Activated T-cell treated with anti-CD3 and anti-CD28 coated beads for 1 hour (primary cell): ENCODE measurements around the gene SOX6.
"Not testable (repeated sequence)": the region's sequence is repeated elsewhere in the genome, so short reads cannot be mapped to it uniquely, and the experiment has no call there.

Experiments
- DNase-seq: peaks from one replicate; pipeline ENCODE4 v3.0.0-alpha.2; 2020; ENCODE audit warnings: low read depth

Gene SOX6

DNA sequence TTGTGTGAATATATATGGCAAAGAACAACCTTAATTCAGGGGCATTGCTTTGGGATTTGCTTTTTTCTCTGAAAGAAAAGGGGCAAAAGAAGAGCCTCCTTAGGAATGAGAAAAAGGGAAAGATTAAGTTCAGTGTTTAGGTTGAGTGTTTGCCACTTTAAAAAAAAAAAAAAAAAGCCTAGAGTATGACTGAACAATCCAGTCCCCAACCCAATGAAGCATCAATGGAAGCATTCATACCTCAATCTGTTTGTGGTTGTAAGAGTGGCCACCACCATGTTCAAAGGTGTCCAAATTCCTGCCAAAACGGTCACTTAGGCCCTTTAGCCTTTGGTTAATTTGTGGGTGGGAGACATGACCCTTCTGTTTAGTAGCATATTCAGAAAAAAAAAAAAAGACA lies 260.6 kb downstream of the SOX6 start:
- DNase-seq, result no peak

DNA sequence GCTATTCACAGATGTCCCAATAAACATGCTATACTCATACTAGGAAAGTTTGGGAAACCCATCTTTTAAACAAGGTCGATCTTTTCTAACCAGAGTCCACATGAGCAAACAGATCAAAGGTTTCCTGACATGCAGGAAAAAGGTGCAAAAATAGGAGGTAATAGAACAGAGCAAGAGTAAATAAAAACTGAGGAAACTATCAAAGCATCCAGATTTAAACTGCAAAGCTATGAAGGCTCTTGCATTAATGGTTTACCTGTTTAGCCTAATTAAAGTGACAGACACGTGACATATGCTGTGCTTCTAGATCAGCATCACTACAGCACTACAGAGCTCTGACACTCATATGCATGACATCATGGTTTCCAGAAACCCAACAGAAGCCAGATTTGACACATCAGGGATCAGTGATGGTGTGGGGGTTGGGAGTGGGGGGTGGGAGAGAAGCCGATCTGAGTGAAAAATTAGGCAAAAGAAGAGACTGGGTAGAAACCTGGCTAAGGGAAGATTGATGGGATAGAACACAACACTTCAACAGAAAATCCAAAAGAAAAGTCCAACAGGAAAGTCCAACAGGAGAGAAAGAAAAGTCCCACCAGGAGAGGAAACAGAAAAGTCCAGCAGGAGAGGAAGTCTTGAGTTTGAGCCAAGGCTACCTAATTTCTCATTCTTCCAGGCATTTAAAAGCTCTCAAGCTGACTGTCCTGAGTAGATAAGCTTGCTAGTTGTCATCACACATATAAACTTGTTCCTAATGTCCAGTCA lies 262.3 kb downstream of the SOX6 start:
- no peak for DNase-seq

DNA sequence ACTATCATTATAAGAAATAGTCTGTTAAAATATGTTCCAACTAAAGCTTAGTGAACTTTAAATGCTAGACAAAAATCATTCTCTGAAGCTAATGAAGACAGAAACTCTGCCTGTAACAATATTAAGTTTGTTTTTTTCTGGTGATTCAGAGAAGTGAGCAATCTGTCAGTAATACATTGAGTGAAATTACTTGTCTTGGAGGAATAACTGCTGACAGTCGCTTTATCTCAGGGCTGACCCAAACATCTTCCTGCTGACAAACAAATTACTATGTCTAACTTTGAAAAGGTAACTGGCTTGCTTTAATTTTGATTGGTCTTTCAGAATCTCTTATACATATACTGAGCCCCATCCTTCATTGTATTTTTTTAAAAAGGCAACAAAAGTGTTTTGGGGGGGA lies 264.5 kb downstream of the SOX6 start:
- no peak for DNase-seq

DNA sequence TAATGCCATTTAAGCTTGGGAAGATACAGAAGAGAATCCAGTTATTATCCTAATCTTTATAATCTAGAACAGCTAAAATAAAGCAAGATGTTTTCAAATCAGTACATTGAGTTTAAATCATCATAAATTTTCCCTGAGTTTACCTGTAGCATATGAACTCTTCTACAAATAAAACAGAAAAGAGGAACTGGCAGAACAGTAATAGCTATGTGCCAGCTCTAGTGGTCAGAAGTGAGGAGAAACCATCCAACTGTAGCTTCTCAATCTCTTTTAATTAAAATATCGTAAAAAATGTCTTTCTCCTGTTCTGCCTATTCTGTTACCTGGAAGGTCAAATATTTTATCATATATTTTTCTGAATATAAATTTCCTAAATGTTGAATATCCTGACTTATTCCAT lies 266.9 kb downstream of the SOX6 start:
- DNase-seq, result no peak

GRCh38 chr11:16088774-16089173 lies 267.6 kb downstream of the SOX6 start:
- DNase-seq, result no peak

DNA sequence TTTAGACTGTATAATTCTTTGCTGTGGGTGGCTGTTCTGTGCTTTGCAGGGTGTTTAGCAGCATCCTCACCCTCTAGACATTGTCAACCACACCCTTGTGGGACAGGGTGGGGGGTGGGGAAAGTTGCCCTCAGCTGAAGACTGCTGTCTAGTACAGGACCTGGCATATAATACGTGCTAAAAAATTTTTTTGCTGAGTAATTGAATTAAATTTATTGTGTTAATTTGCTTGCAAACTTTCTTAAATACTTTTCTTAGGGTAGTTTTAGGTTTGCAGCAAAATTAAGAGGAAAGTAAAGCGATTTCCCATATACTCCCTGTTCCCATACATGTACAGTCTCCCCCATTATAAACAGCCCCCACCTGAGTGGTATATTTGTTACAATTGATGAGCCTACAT lies 268.5 kb downstream of the SOX6 start:
- DNase-seq, result no peak

DNA sequence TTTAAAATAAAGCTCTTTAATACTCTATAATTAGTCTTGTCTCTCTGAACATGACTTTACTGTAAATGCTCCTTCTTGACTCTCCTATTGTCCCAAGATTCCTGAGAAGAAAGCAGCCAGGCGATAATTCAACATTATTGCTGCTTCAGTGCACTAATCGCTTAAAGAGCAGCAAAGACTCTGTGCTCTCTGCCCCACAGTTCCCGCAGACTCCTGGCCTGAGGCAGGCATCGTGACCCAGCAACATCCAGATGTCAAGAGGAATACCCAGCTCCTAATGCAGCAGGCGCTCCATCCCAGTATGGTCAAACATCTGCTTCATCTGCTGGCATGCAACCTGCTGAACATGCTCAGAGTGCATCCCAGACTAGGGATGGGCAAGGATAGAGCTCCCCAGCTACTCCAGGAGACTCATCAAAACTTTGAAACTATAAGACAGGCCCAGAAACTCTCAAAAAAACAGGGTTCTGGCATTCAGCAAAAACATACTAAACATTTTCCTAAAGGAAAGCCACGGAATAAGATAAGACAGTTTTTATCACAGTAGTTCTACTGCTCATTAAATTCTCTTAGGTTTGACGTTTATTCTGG lies 270.0 kb downstream of the SOX6 start:
- DNase-seq, result no peak

- no peak for DNase-seq
Measured at GRCh38 chr11:16082095-16083055, 274.0 kb downstream of the SOX6 start.

DNA sequence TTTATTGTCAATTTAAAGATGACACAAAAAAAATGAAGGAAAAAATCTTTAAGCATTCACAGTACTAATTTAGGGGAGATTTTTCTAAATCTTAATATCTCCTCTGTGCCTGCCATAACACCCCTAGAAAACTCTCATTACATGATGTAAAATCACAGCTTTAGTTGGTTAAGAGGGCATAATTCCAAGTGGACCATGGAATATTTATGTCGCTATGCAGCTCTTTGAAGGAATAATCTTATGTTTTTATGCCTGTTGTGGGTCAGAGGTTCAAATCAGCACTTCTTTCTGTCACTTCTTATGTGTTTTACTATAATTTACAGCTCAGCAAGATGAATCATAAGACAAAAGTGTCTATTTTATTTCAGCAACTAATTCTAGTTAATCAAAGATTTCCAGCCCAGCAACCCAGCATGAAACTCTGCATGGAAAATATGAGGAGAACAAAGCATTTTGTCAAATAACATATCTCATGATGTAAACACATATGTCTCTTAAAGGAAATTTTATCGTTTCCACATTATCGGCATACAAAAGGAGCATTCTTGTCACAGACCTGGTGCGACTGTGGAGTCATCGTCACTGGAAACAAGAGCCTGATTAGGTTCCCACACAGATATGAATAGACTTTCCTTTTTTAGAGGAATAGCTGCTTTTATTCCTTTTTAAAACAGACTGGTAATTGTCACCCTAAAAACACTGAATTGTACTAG lies 274.8 kb downstream of the SOX6 start:
- no peak for DNase-seq

- no peak for DNase-seq
Measured at GRCh38 chr11:16080688-16081381, 275.5 kb downstream of the SOX6 start.

- DNase-seq, result no peak
Measured at GRCh38 chr11:16078936-16079335, 277.4 kb downstream of the SOX6 start.

GRCh38 chr11:16070573-16070972 lies 285.8 kb downstream of the SOX6 start:
- DNase-seq, result no peak

DNA sequence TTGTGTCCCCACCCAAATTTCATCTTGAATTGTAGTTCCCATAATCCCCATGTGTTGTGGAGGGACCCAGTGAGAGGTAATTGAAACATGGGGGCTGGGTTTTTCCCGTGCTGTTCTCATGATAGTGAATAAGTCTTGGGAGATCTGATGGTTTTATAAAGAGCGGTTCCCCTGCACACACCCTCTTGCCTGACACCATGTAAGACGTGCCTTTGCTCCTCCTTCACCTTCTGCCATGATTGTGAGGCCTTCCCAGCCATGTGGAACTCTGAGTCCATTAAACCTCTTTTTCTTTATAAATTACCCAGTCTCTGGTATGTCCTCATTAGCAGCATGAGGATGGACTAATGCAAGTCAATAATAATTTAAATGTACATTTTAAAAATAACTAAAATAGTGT lies 289.1 kb downstream of the SOX6 start:
- DNase-seq, result not testable (repeated sequence)

DNA sequence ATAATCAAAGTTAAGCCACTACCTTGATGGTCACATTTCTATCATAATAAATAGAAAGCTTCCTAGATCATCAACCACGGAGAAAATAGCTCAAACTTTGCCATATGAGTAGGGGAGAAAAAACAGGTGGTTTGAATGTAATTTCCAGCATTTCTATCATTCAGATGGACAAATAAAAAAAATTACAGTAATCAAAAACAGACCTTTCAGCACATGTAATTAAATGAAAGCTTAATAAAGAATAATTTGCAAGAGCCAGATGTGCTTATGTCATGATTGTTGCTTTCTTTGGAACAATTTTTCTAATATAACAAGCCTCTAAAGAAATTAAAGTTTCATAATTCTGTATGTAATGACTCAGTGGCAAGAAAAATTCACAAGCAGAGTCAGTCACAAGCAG lies 297.0 kb downstream of the SOX6 start:
- DNase-seq, result no peak

DNA sequence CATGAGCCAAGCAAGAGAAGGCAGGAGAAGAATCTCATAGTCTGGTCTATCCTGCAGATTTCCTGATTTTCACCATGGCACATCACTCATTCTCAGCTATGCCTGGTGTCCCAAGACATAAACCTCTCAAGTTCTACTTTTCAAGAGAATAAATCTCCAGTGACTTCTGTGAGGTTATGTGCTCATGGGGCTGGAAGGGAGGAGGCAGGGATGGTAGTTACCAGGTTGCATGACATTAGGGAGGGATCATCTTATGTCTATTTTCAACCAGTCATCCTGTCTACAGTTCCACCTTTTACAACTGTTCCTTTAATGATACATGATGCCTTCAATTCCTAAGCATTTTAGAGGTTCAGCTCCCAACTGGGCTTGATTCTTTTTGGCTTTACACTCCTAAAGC lies 297.7 kb downstream of the SOX6 start:
- no peak for DNase-seq

- no peak for DNase-seq
Measured at GRCh38 chr11:16052750-16053149, 303.6 kb downstream of the SOX6 start.

DNA sequence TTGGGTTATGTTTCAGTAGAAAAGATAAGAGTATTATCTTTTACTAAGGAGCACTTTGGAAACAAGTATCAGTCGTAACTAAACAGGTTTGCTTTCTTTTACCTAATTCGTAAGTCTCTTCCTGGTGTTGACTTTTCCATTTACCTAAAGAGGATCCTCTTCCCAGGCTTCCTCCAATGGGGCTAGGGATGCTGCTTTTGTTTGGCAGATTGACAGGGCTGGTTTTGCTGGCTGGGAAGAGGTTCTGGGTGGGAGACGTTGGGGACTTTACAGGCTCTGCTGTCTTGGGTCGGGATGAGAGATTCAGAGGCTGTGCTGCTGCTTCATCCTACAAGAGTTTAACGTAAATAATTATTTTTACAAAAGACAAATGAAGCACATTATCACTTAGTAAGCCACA lies 306.7 kb downstream of the SOX6 start:
- no peak for DNase-seq

GRCh38 chr11:16047073-16047472 lies 309.3 kb downstream of the SOX6 start:
- no peak for DNase-seq

DNA sequence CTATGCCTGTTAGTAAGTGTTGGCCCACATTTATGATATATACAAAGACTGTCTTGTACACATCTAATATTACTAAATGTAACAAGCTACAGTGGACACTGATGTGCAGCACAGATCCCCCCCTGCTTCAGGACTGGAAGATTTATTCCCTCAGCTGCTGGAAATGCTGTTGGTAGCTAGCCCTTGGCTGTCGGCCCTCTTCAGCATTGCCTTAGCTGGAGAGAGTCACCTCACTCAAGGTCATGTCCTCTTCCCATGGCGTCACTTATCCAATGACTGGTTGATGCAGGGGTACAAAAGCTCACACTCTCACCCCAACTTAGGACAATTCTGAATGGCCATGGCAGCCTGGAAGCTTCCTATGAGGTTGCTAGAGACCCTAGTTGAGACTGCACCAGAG lies 312.7 kb downstream of the SOX6 start:
- DNase-seq, result no peak

- DNase-seq, result no peak
Measured at GRCh38 chr11:16041207-16041606, 315.1 kb downstream of the SOX6 start.

DNA sequence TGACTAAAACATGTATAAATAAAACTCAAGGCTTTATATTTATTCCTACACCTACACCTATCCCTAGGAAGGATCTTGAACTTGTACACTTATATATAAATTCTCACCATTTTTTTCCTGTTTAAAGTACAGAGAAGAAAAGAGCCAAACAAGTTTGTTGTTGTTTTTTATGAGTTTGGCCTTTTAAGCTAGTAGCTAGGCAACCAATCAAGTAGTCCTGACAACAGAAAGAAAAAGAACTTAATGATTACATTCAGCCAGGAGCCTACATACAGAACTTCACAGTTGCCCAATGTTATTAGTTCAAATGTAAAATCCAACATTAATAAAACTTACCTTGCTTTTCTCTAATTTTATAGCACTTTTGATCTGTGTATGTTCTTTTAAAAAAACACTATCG lies 316.2 kb downstream of the SOX6 start:
- no peak for DNase-seq

DNA sequence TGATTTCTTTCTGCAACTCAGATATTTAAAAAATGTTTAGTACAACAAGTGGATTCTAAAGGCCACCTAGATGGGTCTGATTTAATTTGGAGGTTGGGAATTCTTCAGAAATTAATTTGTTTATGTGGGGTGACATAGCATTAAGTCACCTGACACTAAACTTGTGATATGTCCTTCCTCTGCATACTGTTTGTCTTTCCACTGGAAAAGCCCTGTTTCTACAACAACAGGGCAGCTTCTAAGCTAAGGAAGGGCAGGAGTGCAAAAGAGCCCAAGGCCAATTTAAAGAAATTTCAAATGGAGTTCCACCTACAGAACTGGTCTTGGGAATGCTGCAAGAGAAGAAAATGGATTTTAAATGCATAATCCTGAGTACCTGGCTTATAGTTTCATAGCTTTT lies 319.2 kb downstream of the SOX6 start:
- no peak for DNase-seq
